IPS DF 4.7 (cell line): Measurements from ENCODE around the gene ANKRD27.
"Not testable (repeated sequence)": the region's sequence is repeated elsewhere in the genome, so short reads cannot be mapped to it uniquely, and the experiment has no call there.

Source experiments
- DNase-seq: peaks from one replicate; pipeline ENCODE4 v3.0.0-alpha.2; 2013; ENCODE audit warnings: low spot score; ENCODE audit errors: extremely low read depth

ANKRD27 gene

DNA sequence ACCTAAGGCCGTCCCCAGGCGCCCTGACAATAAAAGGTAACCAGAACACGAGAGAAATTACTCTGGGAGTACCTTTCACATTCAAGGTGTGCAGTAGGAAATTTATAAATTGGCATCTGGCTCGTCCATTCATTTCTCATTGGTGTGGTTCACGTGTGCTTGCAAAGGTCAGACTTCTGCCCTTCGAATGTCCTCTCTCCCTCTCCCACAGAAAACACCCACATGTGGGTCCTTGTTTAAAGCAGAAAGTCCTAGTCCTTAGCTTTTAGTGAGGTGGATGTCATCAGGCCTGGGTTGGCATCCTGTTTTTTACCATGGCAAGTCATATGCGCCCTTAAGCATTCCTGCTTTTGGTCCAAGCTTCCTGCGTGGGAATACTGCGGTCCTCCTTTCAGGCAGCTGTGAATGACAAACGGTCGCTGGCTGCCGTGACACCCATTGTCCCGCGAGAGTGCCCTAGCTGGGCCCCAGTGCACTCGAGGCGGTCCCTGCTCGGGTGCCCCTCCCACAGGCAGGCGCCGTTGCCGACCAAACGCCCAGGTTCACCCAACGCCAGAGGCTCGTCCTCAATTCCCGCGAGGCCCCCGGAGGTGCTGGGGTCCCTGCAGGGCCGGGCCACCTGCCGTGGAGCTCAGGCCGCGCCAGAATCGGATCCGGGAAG is 16.4 kb upstream of the ANKRD27 start, which contains the start of gene NUDT19:
NUDT19 (plus strand) TSS at position 531 of the 661 bp plus-strand sequence. CDS start 140 bp downstream, outside the sequence.
- no peak for DNase-seq

- DNase-seq: no peak
These were observed 13.3 kb upstream of the ANKRD27 start for GRCh38 chr19:32688311-32688710.

DNA sequence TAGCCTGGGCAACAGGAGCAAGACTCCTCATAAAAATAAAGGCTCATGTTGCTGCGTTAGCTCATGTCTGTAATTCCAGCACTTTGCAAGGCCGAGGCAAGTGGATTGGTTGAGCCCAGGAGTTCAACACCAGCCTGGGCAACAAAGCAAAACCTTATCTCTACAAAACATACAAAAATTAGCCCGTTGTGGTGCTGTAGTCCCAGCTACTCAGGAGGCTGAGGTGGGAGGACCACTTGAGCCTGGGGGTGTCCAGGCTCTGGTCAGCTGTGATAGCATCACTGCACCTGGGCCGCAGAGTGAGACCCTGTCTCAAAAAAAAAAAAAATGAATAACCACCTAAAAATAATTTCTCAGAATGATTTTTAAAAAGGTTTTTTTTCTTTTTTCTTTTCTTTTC is 12.7 kb upstream of the ANKRD27 start:
- no peak for DNase-seq

- DNase-seq: no peak
These were observed 12.0 kb upstream of the ANKRD27 start for GRCh38 chr19:32686847-32687475.

DNA sequence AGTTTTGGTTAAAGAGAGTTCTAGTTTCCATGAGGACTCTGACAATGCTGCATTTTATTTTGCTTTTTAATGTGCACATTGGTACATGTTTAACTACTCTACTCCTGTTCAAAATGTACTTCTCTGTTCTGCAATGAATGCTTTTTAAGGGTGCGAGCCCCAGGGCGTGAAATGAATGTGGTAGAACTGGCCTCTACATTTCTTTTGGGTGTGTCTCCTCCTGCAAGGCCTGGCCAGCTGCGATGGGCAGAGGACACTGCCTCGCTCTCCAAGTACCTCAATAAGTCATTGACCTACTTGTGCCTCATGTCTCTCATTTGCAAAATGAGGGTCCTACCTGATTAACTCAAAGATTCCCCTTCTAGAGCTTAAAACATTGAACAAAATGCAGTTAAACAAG is 7.3 kb upstream of the ANKRD27 start:
- no peak for DNase-seq

- DNase-seq: no peak
These were observed 6.0 kb upstream of the ANKRD27 start for GRCh38 chr19:32680986-32681385.

GRCh38 chr19:32677657-32678056 is 2.7 kb upstream of the ANKRD27 start:
- no peak for DNase-seq

DNA sequence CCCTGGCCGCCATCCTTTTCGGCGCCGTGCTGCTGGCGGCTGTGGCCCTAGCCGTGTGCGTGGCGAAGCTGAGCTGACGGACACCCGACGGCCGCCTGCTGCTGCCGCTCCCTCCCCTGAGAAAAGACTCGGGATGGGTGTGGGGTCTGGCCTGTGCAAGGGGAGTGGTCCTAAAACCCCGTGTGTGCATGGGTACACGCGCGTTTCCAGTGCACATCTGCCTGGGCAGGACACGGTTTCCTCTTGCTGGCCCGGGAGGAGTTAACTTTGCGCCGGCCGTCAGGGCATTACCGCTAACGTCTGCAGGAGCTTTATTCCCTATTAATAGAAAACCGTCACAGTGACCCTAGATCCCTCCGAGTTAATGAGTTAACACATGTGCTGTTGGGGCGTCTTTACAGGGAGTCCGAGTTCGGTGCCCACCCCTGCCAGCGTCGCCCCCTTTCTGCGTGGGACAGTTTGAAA is 1.9 kb upstream of the ANKRD27 start:
- DNase-seq: no peak

GRCh38 chr19:32676186-32676894 is 1.4 kb upstream of the ANKRD27 start:
- no peak for DNase-seq

- no peak for DNase-seq
These were observed 773 bp upstream of the ANKRD27 start, which contains the start of gene RGS9BP for GRCh38 chr19:32675720-32676185. Gene RGS9BP, plus strand, starts transcription at chr19:32675848. Its CDS starts 416 bp downstream, at chr19:32676264.

DNA sequence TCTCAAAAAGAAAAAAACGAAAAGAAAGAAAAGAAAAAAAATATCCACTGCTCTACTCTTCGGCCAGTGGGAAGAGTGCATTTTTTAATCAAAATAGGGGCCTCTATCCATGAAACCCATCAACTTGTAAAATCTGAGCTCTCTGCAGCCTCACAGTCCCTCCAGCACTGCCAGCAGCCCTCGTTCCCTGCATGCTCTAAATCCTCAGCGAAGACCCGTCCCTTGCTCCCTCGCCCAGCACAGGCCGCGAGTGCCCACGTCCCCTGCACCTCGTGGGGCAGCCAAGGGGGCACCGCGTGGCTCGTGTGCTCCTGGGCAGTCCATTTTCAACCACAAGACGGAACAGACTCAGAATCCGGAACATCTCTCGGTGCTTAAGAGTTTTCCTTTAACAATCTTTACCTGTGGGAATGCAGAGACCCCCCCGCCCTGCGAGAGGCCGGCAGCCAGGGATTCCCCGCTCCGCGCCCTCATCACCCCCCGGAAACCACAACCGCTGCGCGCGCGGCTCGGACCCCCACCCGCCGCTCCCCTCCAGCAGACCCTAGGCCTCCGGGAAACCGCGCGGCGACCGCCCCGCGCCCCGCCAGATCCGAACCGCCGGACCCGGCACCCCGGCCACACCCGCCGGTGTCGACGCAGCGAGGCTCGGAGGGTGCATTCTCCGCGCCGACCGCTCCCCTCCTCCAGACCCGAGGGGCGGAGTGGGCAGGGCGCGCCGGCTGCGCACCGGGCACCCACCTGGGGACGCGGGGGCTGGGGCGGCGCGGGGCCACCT is 638 bp downstream of the ANKRD27 start:
- no peak for DNase-seq

DNA sequence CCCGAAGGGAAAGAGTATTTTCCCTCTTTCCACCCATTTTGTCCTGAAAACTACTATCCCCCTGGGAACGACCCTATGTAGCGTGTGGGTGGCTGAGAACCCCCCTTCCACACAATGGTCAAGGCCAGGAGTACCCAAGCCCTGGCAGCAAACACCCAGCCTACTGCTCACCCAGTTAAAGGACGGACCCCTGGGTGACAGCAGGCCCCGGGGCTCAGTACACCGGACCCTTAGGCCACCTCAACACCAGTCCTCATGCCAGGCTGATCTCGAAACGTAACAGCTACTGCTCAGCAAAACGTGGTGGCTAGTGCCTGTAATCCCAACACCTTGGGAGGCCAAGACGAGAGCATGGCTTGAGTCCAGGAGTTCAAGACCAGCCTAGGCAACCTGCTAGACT is 1.4 kb downstream of the ANKRD27 start:
- DNase-seq: no peak

DNA sequence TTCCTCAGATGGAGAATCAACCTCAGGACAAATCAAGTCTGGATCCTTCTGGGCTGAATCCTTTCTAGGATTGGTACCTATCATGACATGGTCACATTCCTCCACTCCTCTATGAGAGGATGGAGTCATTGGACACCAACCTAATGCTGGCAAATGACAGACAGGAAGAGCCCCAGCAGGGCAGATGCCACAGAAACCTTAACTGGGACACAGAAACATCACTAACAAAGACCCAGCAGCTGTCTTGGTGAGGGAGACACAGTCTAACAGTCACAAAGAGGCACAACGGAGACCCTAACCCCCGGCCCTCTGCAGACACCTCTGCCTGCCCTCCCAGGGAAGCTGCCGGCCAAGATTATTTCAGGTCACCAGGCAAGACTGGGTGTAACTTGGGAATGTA is 2.1 kb downstream of the ANKRD27 start:
- DNase-seq: no peak

GRCh38 chr19:32671883-32672593 is 2.9 kb downstream of the ANKRD27 start:
- DNase-seq: no peak

GRCh38 chr19:32669310-32669709 is 5.7 kb downstream of the ANKRD27 start:
- no peak for DNase-seq

DNA sequence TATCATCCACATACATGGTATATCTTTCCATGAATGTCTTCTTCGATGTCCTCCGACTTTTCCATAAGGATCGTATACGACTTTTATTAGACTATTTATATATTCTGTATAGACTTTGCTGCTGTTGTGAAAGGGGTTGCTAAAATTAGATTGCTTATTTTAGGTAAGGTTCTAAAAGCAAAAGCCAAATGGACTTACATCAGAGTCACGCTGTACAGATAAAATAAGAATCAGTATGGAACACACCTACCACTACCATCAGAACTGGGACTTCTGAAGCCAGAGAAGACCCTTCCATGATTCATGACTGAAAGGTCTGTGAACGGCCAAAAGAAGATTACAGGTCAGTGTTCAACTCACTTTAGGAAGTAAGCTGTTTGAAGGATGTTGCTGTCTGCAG is 8.9 kb downstream of the ANKRD27 start:
- DNase-seq: no peak

GRCh38 chr19:32662186-32662585 is 12.8 kb downstream of the ANKRD27 start:
- DNase-seq: no peak

- no peak for DNase-seq
These were observed 13.7 kb downstream of the ANKRD27 start for GRCh38 chr19:32661318-32661717.

DNA sequence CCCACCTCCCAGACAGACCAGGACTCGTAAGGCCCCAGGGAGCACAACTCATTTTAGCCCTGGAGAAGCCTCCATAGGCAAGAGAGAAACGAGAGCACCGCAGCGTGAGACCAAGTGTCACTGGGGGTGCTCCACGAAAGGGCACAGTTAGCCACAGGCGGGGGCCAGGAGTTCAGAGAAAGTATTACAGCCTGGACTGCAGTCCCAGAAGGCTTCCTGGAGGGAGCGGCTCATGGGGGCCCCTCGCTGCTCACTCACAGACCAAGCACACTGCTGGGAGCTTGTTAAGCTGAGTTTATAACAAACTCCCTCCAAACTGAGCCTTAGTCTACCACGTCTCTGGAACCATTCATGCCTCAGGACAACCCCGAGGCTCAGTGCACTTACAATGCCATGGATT is 16.5 kb downstream of the ANKRD27 start:
- no peak for DNase-seq

DNA sequence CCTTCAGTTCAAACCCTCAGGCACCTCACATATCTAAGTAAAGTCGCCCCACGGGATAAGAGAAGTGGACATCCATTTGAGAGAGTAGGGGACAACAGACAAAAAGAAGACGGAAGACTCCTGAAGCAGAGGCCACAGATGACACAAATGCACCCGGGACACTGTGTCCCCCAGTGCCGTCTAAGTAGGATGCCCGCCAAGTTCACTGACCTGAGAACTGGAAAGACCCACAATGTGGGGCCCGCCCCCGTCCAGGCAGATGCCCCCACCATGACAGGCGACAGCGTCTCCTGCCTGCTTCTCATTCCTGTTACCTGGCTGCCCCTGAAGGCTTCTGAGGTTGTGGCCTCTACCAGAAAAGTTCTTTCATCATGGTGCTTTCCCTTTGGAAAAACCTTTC is 16.9 kb downstream of the ANKRD27 start:
- DNase-seq: no peak

DNA sequence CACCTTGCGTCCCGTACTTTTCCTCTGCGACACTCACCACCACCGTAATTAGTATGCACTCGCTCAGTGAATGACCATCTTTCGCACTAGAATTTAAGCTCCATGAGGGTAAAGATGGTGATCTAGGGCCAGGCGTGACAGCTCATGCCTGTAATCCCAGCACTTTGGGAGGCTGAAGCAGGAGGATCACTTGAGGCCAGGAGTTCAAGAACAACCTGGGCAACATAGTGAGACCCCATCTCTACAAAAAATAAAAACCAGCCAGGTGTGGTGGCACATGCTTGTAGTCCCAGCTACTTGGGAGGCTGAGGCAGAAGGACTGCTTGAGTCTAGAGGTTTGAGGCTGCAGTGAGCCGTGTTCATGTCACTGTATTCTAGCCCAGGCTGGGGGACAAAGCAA is 18.6 kb downstream of the ANKRD27 start:
- DNase-seq: not testable (repeated sequence)
